GM12878 (cell line): ENCODE data around the gene CERT1. TPM values are rescaled to one million over a fixed set of nuclear protein-coding genes. Genes with fewer than 3 reads are reported as not detected.
A peak's percentile ranks its signal among the peaks of the same experiment; 100 is the strongest.

ENCODE experiments used
- ATAC-seq: fragments of 200-7000 bp; cut with Tn5 transposase; 3 replicates; pipeline ENCODE4 v1.9.1; 2020; ENCODE audit warnings: mild to moderate bottlenecking, moderate library complexity
- BruUV-seq: library from RNA; stranded (reverse); fragments of 400-500 nt; replicated peaks from 2 replicates; lab custom pipeline; 2021; lab: Mats Ljungman, UMichigan
- CTCF ChIA-PET: fragments of 300-600 bp; sonication (Branson Sonifier 250); formaldehyde crosslinking; extraction: SDS; loops from one replicate; lab custom pipeline; 2021; ENCODE audit warnings: inconsistent platforms; lab: Yijun Ruan, JAX
- POLR2A ChIA-PET: fragments of 350-600 bp; formaldehyde crosslinking; extraction: SDS; loops from one replicate; lab custom pipeline; 2021; ENCODE audit warnings: inconsistent platforms; lab: Charles Lee
- RAD21 ChIA-PET: fragments of 300-600 bp; sonication (Branson Sonifier 250); formaldehyde crosslinking; loops from one replicate; lab custom pipeline; 2023; ENCODE audit warnings: antibody characterized with exemption; ENCODE audit not compliant: unreplicated experiment; lab: Charles Lee
- SMC1A ChIA-PET: fragments of 300-600 bp; sonication (Branson Sonifier 250); formaldehyde crosslinking; loops from one replicate; lab custom pipeline; 2023; ENCODE audit not compliant: unreplicated experiment, uncharacterized antibody; lab: Charles Lee
- DNase-seq: peaks from one replicate; pipeline ENCODE4 v3.0.0-alpha.2; 2011; ENCODE audit warnings: low read depth, low spot score
- FAIRE-seq: peaks from 3 replicates; lab custom pipeline; 2011; peaks lifted over from hg19 to GRCh38; lab: Jason Lieb, UNC
- H2AFZ ChIP-seq: 2 replicates; pipeline ENCODE4 v1.6.0; 2011; ENCODE audit warnings: low read depth, low read length, control low read depth; ENCODE audit not compliant: control insufficient read depth
- H3K27ac ChIP-seq: 2 replicates; pipeline ENCODE4 v1.5.1; 2011; ENCODE audit warnings: control low read depth; ENCODE audit not compliant: control insufficient read depth, insufficient read depth
- H3K27me3 ChIP-seq, 2 experiments: replicated peaks in 1 of 2; 2 replicates each; pipeline versions ENCODE4 v1.6.0 to v1.6.1; 2011; ENCODE audit warnings: low read length in 1 of 2; ENCODE audit not compliant: control insufficient read depth in 2 of 2, insufficient read depth in 2 of 2
- H3K36me3 ChIP-seq, 2 experiments: 2 replicates each; pipeline ENCODE4 v1.5.1; 2011; ENCODE audit warnings: low read length in 1 of 2; ENCODE audit not compliant: control insufficient read depth in 2 of 2, insufficient read depth in 2 of 2
- H3K4me1 ChIP-seq: 2 replicates; pipeline ENCODE4 v1.6.1; 2011; ENCODE audit warnings: mild to moderate bottlenecking, low read length, moderate library complexity, mixed read lengths; ENCODE audit not compliant: control insufficient read depth, insufficient read depth
- H3K4me2 ChIP-seq: 2 replicates; pipeline ENCODE4 v1.6.0; 2011; ENCODE audit warnings: control low read depth; ENCODE audit not compliant: control insufficient read depth, insufficient read depth
- H3K4me3 ChIP-seq: fragments of 200-600 bp; sonication (generic); 2 replicates; pipeline ENCODE4 v1.5.1; 2016
- H3K79me2 ChIP-seq: 2 replicates; pipeline ENCODE4 v1.6.0; 2011; ENCODE audit warnings: low read length; ENCODE audit not compliant: control insufficient read depth, insufficient read depth
- H3K9ac ChIP-seq: 2 replicates; pipeline ENCODE4 v1.8.0; 2011; ENCODE audit warnings: low read length, control low read depth, mixed read lengths; ENCODE audit not compliant: control insufficient read depth, insufficient read depth
- H3K9me3 ChIP-seq: replicated peaks from 3 replicates; pipeline ENCODE4 v1.5.1; 2011; ENCODE audit warnings: mild to moderate bottlenecking, low read length; ENCODE audit not compliant: control insufficient read depth, insufficient read depth
- H4K20me1 ChIP-seq: 2 replicates; pipeline ENCODE4 v1.6.0; 2011; ENCODE audit not compliant: control insufficient read depth, insufficient read depth
- BHLHE40 ChIP-seq, 2 experiments: fragments of 450-650 bp in 1 of 2; IDR thresholded peaks; 2 replicates each; pipeline ENCODE4 v1.6.1; 2011 to 2017; ENCODE audit warnings: low read depth in 2 of 2, borderline replicate concordance in 1 of 2, improper control_type of control experiment in 1 of 2, low read length in 1 of 2, mild to moderate bottlenecking in 1 of 2
- HDAC6 ChIP-seq: fragments of 200-600 bp; sonication (generic); IDR thresholded peaks from one replicate; pipeline ENCODE4 v1.8.0; 2017; ENCODE audit warnings: antibody characterized with exemption; ENCODE audit not compliant: unreplicated experiment
- IKZF2 ChIP-seq, 2 experiments: fragments of 450-650 bp; IDR thresholded peaks; 2 replicates each; pipeline ENCODE4 v1.6.1; 2017; ENCODE audit warnings: mild to moderate bottlenecking in 2 of 2, moderate library complexity in 2 of 2
- MTA2 ChIP-seq: fragments of 450-650 bp; IDR thresholded peaks from 2 replicates; pipeline ENCODE4 v1.6.1; 2016; ENCODE audit warnings: low read depth, mild to moderate bottlenecking, moderate library complexity
- POU2F2 ChIP-seq: IDR thresholded peaks from 3 replicates; pipeline ENCODE4 v1.6.1; 2011; ENCODE audit warnings: low read depth, mild to moderate bottlenecking, low read length, borderline replicate concordance
- TARDBP ChIP-seq: IDR thresholded peaks from 2 replicates; pipeline ENCODE4 v1.6.1; 2016; ENCODE audit warnings: borderline replicate concordance
- USF2 ChIP-seq: IDR thresholded peaks from 2 replicates; pipeline ENCODE4 v1.6.1; 2011; ENCODE audit warnings: low read depth, low read length, improper control_type of control experiment, borderline replicate concordance
- YBX1 ChIP-seq: fragments of 450-650 bp; IDR thresholded peaks from 2 replicates; pipeline ENCODE4 v1.6.1; 2016; ENCODE audit warnings: antibody characterized with exemption
- YY1 ChIP-seq: IDR thresholded peaks from 2 replicates; pipeline ENCODE4 v1.6.1; 2011; ENCODE audit warnings: low read depth, mild to moderate bottlenecking, low read length
- WGBS: methylation state at CpG from one replicate; pipeline ENCODE4 v1.1.6; 2016; ENCODE audit warnings: low lambda C conversion rate; ENCODE audit not compliant: insufficient replicate concordance, insufficient coverage; ENCODE audit errors: missing lambda C conversion rate; 5-methylcytosine and 5-hydroxymethylcytosine counted together
- in situ Hi-C: fragments of 300-500 bp; cut with MboI; formaldehyde crosslinking; loops from 9 replicates; pipeline ENCODE4 v1.14.3; 2018; ENCODE audit warnings: mixed read lengths
- intact Hi-C: fragments of 100-400 bp; cut with micrococcal nuclease; formaldehyde crosslinking; loops from one replicate; pipeline ENCODE4 v1.14.2; 2022; ENCODE audit not compliant: unreplicated experiment
- polyA plus RNA-seq, 11 experiments: library from polyadenylated mRNA; depleted of rRNA in 4 of 11; unstranded in 6 of 11; stranded (reverse) in 5 of 11; fragments of >200 nt; fragmentation: Nextera tagmentation in 4 of 11; fragmentation: Illumina TruSeq in 1 of 11; extraction: Ambion mirVana in 4 of 11; extraction: Trizol in 1 of 11; gene quantifications; 1 replicate in 1 of 11; 2 replicates in 10 of 11; pipeline versions ENCODE4 v1.2.1 to v1.2.3, GENCODE V29; 2011 to 2016; ENCODE audit warnings: inconsistent platforms in 2 of 11, missing spikeins in 2 of 11, low read depth in 1 of 11
- total RNA-seq, 4 experiments: library from RNA; depleted of rRNA in 3 of 4; stranded (reverse); fragments of >200 nt in 3 of 4; fragmentation: Illumina TruSeq in 1 of 4; extraction: Trizol in 1 of 4; gene quantifications; 2 replicates each; pipeline versions ENCODE4 v1.2.1 to v1.2.3, GENCODE V29; 2013 to 2021

The CERT1 gene
- total and polyA plus RNA-seq, 10 of the 15 experiments (the other 5 are each of a cell fraction or from before 2014, with no cell fraction given): 7.7 to 36.7 (median 25.6) TPM

- Histone ChIP-seq H3K36me3 (peaks cover 0 to 8% of the 10 kb centered on the region in 2 experiments; a peak in 2 of 4 replicates), H4K20me1 (no peaks in the 10 kb centered on the region), H3K27ac (no peak overlapping the region), H3K4me3 (no peak overlapping the region), H3K27me3 (no peaks in the 10 kb centered on the region)
- ChIA-PET POLR2A (interaction anchor here (0.7 kb wide), 1 partner anchor 163 kb away, joined by 9 read pairs; no protein-coding TSS in a partner anchor), CTCF (interaction anchor here (0.8 to 1.2 kb wide), 3 partner anchors 26 to 374 kb away, joined by 3 read pairs; no protein-coding TSS in a partner anchor)
- in situ Hi-C loops: no loop called here
- peak; percentile 33 for DNase-seq
- BruUV-seq: no TSS peak
- TF ChIP-seq YBX1 (no peak), MTA2 (no peak), HDAC6 (no peak), USF2 (no peak), YY1 (no peak), POU2F2 (0 out of 3 replicates have a peak, but pooled peaks have one; percentile 41), TARDBP (no peak), BHLHE40 (IDR thresholded peaks at IDR 0.05; ENCODE audit: borderline replicate concordance in 1 of 2, low read depth in 2 of 2, low read length in 1 of 2) (peak; percentile 52 to 66; a peak in 3 of 4 replicates), IKZF2 (IDR thresholded peaks at IDR 0.05) (0 out of 4 replicates have a peak, but pooled peaks of 1 of the 2 experiments have one; percentile 8)
- TF ChIP-seq, all 136 proteins: peak for 3
- ATAC-seq (peak; percentile 88), FAIRE-seq (no peak)
- ChIA-PET SMC1A (interaction anchor here (0.7 to 1.8 kb wide), 6 partner anchors 9 to 49 kb away, joined by 3 to 5 read pairs (median 4); no protein-coding TSS in a partner anchor), RAD21 (interaction anchor here (0.7 to 1.4 kb wide), 3 partner anchors 13 to 50 kb away, joined by 3 read pairs; no protein-coding TSS in a partner anchor)
- H2AFZ ChIP-seq: no peak overlapping the region
- H3K4me2 ChIP-seq: peak overlapping the region; percentile 11; the same call in 1 of the 2 replicates
- H3K79me2 ChIP-seq: peaks cover 42% of the 10 kb centered on the region
- intact Hi-C loops: no loop called here
- peaks cover 16% of the 10 kb centered on the region for H3K4me1 ChIP-seq
- WGBS: 43% methylated on average over 8 of the region's 8 CpGs
- H3K9ac ChIP-seq: no peak overlapping the region
- peaks cover 2% of the 10 kb centered on the region; the same call in 2 of the 3 replicates for H3K9me3 ChIP-seq
These were observed 50.4 kb downstream of the CERT1 start for GRCh38 chr5:75460942-75461610.
